ENCODE data around the gene DPEP2NB. TPM values are rescaled to one million over a fixed set of nuclear protein-coding genes. Genes with fewer than 3 reads are reported as not detected.

Gene DPEP2NB
- total and polyA plus RNA-seq, 2 donors (not counting 1 experiment from before 2014, with no cell fraction given), result not detected

- H3K9me3 ChIP-seq (ENCODE audit: control insufficient read depth, insufficient read depth, low read depth, low read length), result no peaks in the 10 kb centered on the region
- no peak overlapping the region for H3K27ac ChIP-seq (ENCODE audit: insufficient read depth, low read length)
Measured at GRCh38 chr16:68061396-68061795, 45.7 kb upstream of the DPEP2NB start.

GRCh38 chr16:68059804-68060203 lies 44.1 kb upstream of the DPEP2NB start:
- Histone ChIP-seq H3K79me2 (ENCODE audit: control insufficient read depth, insufficient read depth, low read length) (no peaks in the 10 kb centered on the region), H3K9me3 (ENCODE audit: control insufficient read depth, insufficient read depth, low read depth, low read length) (no peaks in the 10 kb centered on the region), H3K4me2 (ENCODE audit: extremely low read depth, insufficient read depth, low read length) (no peak overlapping the region), H3K9ac (ENCODE audit: insufficient read depth, low read length) (no peak overlapping the region), H3K4me3 (replicated peaks in 1 of 4; ENCODE audit: control extremely low read depth in 1 of 4, insufficient read depth in 1 of 4, low read depth in 3 of 4, low read length in 4 of 4) (no peak overlapping the region), H2AFZ (ENCODE audit: low read length) (no peak overlapping the region), H3K4me1 (ENCODE audit: control insufficient read depth, extremely low read depth, insufficient read depth, low read length) (peaks cover 8% of the 10 kb centered on the region), H3K36me3 (ENCODE audit: control insufficient read depth, insufficient read depth, low read length) (peaks cover 5% of the 10 kb centered on the region), H4K20me1 (ENCODE audit: control insufficient read depth, extremely low read depth, insufficient read depth, low read length) (no peaks in the 10 kb centered on the region), H3K27ac (ENCODE audit: insufficient read depth, low read length) (no peak overlapping the region), H3K27me3 (ENCODE audit: control insufficient read depth, insufficient read depth, low read length) (no peaks in the 10 kb centered on the region)
- no peak for DNase-seq (ENCODE audit: low read depth in 2 of 2)
- TF ChIP-seq EZH2 (IDR thresholded peaks at IDR 0.05; ENCODE audit: low read length, missing control alignments) (no peak), CTCF (conservative IDR thresholded peaks at IDR 0.05 in 1 of 2, IDR thresholded peaks at IDR 0.05 in 1 of 2; ENCODE audit: low read depth in 1 of 2, low read length in 2 of 2) (no peak)

More at GRCh38 chr16:68061396-68061795, 45.7 kb upstream of the DPEP2NB start:
- H2AFZ ChIP-seq (ENCODE audit: low read length), result no peak overlapping the region
- no peak overlapping the region for H3K4me3 ChIP-seq (replicated peaks in 1 of 4; ENCODE audit: control extremely low read depth in 1 of 4, insufficient read depth in 1 of 4, low read depth in 3 of 4, low read length in 4 of 4)
- peaks cover 13% of the 10 kb centered on the region for H3K4me1 ChIP-seq (ENCODE audit: control insufficient read depth, extremely low read depth, insufficient read depth, low read length)
- H3K36me3 ChIP-seq (ENCODE audit: control insufficient read depth, insufficient read depth, low read length), result peaks cover 5% of the 10 kb centered on the region
- TF ChIP-seq CTCF (conservative IDR thresholded peaks at IDR 0.05 in 1 of 2, IDR thresholded peaks at IDR 0.05 in 1 of 2; ENCODE audit: low read depth in 1 of 2, low read length in 2 of 2), result no peak
- no peaks in the 10 kb centered on the region for H3K79me2 ChIP-seq (ENCODE audit: control insufficient read depth, insufficient read depth, low read length)
- no peak for DNase-seq (ENCODE audit: low read depth in 2 of 2)
- H3K4me2 ChIP-seq (ENCODE audit: extremely low read depth, insufficient read depth, low read length), result no peak overlapping the region
- no peaks in the 10 kb centered on the region for H4K20me1 ChIP-seq (ENCODE audit: control insufficient read depth, extremely low read depth, insufficient read depth, low read length)
- H3K9ac ChIP-seq (ENCODE audit: insufficient read depth, low read length), result no peak overlapping the region
- no peaks in the 10 kb centered on the region for H3K27me3 ChIP-seq (ENCODE audit: control insufficient read depth, insufficient read depth, low read length)

- H3K4me1 ChIP-seq (ENCODE audit: control insufficient read depth, extremely low read depth, insufficient read depth, low read length), result no peaks in the 10 kb centered on the region
- peaks cover 3% of the 10 kb centered on the region for H3K36me3 ChIP-seq (ENCODE audit: control insufficient read depth, insufficient read depth, low read length)
- no peak overlapping the region for H3K27ac ChIP-seq (ENCODE audit: insufficient read depth, low read length)
- H3K27me3 ChIP-seq (ENCODE audit: control insufficient read depth, insufficient read depth, low read length), result no peaks in the 10 kb centered on the region
- no peak for TF ChIP-seq EZH2 (IDR thresholded peaks at IDR 0.05; ENCODE audit: low read length, missing control alignments)
- TF ChIP-seq CTCF (conservative IDR thresholded peaks at IDR 0.05 in 1 of 2, IDR thresholded peaks at IDR 0.05 in 1 of 2; ENCODE audit: low read depth in 1 of 2, low read length in 2 of 2), result no peak
- H3K79me2 ChIP-seq (ENCODE audit: control insufficient read depth, insufficient read depth, low read length), result no peaks in the 10 kb centered on the region
- no peak overlapping the region for H2AFZ ChIP-seq (ENCODE audit: low read length)
- H3K9ac ChIP-seq (ENCODE audit: insufficient read depth, low read length), result no peak overlapping the region
- H3K9me3 ChIP-seq (ENCODE audit: control insufficient read depth, insufficient read depth, low read depth, low read length), result no peaks in the 10 kb centered on the region
- no peak for DNase-seq (ENCODE audit: low read depth in 2 of 2)
- no peak overlapping the region for H3K4me3 ChIP-seq (replicated peaks in 1 of 4; ENCODE audit: control extremely low read depth in 1 of 4, insufficient read depth in 1 of 4, low read depth in 3 of 4, low read length in 4 of 4)
- no peak overlapping the region for H3K4me2 ChIP-seq (ENCODE audit: extremely low read depth, insufficient read depth, low read length)
- H4K20me1 ChIP-seq (ENCODE audit: control insufficient read depth, extremely low read depth, insufficient read depth, low read length), result no peaks in the 10 kb centered on the region
Measured at GRCh38 chr16:68055395-68055794, 39.7 kb upstream of the DPEP2NB start.
